HCT116 (cell line): ENCODE measurements around the gene AUTS2. TPM values are rescaled to one million over a fixed set of nuclear protein-coding genes. Genes with fewer than 3 reads are reported as not detected.

Source experiments
- ATAC-seq: fragments of 200-7000 bp; cut with Tn5 transposase; 2 replicates; pipeline ENCODE4 v1.9.1; 2020; ENCODE audit warnings: mild to moderate bottlenecking, moderate library complexity
- BruUV-seq: library from RNA; stranded (reverse); fragments of 400-500 nt; replicated peaks from 2 replicates; lab custom pipeline; 2021; lab: Mats Ljungman, UMichigan
- CTCF ChIA-PET: fragments of 300-600 bp; sonication (Branson Sonifier 250); formaldehyde crosslinking; loops from one replicate; lab custom pipeline; 2021; ENCODE audit warnings: antibody characterized with exemption; lab: Charles Lee
- POLR2A ChIA-PET: fragments of 300-600, 350-600 bp; sonication (Branson Sonifier 250); formaldehyde crosslinking; loops from one replicate; lab custom pipeline; 2021; ENCODE audit warnings: antibody characterized with exemption; lab: Charles Lee
- RAD21 ChIA-PET, 2 experiments: fragments of 300-600 bp; sonication (Branson Sonifier 250); formaldehyde crosslinking; loops; one replicate each; lab custom pipeline; 2023; ENCODE audit warnings: low total read pairs in 2 of 2; ENCODE audit not compliant: uncharacterized antibody in 2 of 2, unreplicated experiment in 2 of 2, low non-redundant PET in 1 of 2; lab: Charles Lee
- DNase-seq: peaks from one replicate; pipeline ENCODE4 v3.0.0-alpha.2; 2010; ENCODE audit warnings: low read depth, low spot score
- H2AFZ ChIP-seq: fragments of 200-600 bp; shearing (Covaris generic), sonication (generic); 2 replicates; pipeline ENCODE4 v1.6.1; 2017; ENCODE audit warnings: low read depth, mixed run types, mixed read lengths, antibody characterized with exemption, low read length; ENCODE audit not compliant: poor library complexity, severe bottlenecking
- H3K27ac ChIP-seq: 2 replicates; pipeline ENCODE4 v1.5.1; 2012; ENCODE audit warnings: low read depth, low read length
- H3K27me3 ChIP-seq: fragments of 200-600 bp; sonication (generic); 2 replicates; pipeline ENCODE4 v1.6.1; 2016; ENCODE audit warnings: mixed run types, low read length, mixed read lengths; ENCODE audit not compliant: insufficient read depth
- H3K36me3 ChIP-seq, 2 experiments: fragments of 200-500 bp in 1 of 2; fragments of 200-600 bp in 1 of 2; sonication (Bioruptor generic) in 1 of 2; sonication (generic) in 1 of 2; 2 replicates each; pipeline versions ENCODE4 v1.5.1 to v1.6.1; 2014 to 2016; ENCODE audit warnings: low read length in 2 of 2, inconsistent platforms in 1 of 2, mixed read lengths in 1 of 2, mixed run types in 1 of 2; ENCODE audit not compliant: insufficient read depth in 2 of 2, control insufficient read depth in 1 of 2
- H3K4me1 ChIP-seq, 2 experiments: fragments of 200-600 bp in 1 of 2; sonication (generic) in 1 of 2; 2 replicates each; pipeline versions ENCODE4 v1.5.1 to v1.6.1; 2012 to 2017; ENCODE audit warnings: low read length in 2 of 2, inconsistent platforms in 1 of 2, mild to moderate bottlenecking in 1 of 2, mixed read lengths in 1 of 2, mixed run types in 1 of 2, moderate library complexity in 1 of 2; ENCODE audit not compliant: insufficient read depth in 2 of 2, control insufficient read depth in 1 of 2
- H3K4me2 ChIP-seq: fragments of 200-600 bp; sonication (generic); 2 replicates; pipeline ENCODE4 v1.6.1; 2017; ENCODE audit warnings: mixed run types, low read length, mixed read lengths
- H3K4me3 ChIP-seq, 2 experiments: fragments of 200-600 bp in 1 of 2; sonication (generic) in 1 of 2; replicated peaks in 1 of 2; 2 replicates each; pipeline ENCODE4 v1.5.1; 2011 to 2016; ENCODE audit warnings: low read length in 2 of 2, control low read depth in 1 of 2, low read depth in 1 of 2, mild to moderate bottlenecking in 1 of 2, mixed read lengths in 1 of 2, mixed run types in 1 of 2
- H3K79me2 ChIP-seq: fragments of 200-600 bp; sonication (generic); 2 replicates; pipeline ENCODE4 v1.6.1; 2017; ENCODE audit warnings: mild to moderate bottlenecking, mixed run types, low read length, moderate library complexity, mixed read lengths; ENCODE audit not compliant: insufficient read depth
- H3K9ac ChIP-seq: fragments of 200-600 bp; sonication (generic); 2 replicates; pipeline ENCODE4 v1.6.1; 2016; ENCODE audit warnings: low read length, mixed read lengths
- H3K9me2 ChIP-seq: fragments of 200-600 bp; sonication (generic), shearing (Covaris generic); 2 replicates; pipeline ENCODE4 v1.6.1; 2017; ENCODE audit warnings: mixed run types, mild to moderate bottlenecking, moderate library complexity; ENCODE audit not compliant: insufficient read depth
- H3K9me3 ChIP-seq, 2 experiments: fragments of 200-500 bp in 1 of 2; fragments of 200-600 bp in 1 of 2; sonication (Bioruptor generic) in 1 of 2; sonication (generic) in 1 of 2; 2 replicates each; pipeline ENCODE4 v1.6.1; 2014 to 2017; ENCODE audit warnings: low read length in 2 of 2, mixed read lengths in 2 of 2, inconsistent platforms in 1 of 2, low read depth in 1 of 2, mild to moderate bottlenecking in 1 of 2, mixed run types in 1 of 2, moderate library complexity in 1 of 2; ENCODE audit not compliant: control insufficient read depth in 1 of 2, insufficient read depth in 1 of 2
- H4K20me1 ChIP-seq: fragments of 200-600 bp; sonication (generic), shearing (Covaris generic); 2 replicates; pipeline ENCODE4 v1.6.1; 2017; ENCODE audit warnings: mixed run types, mild to moderate bottlenecking, moderate library complexity; ENCODE audit not compliant: insufficient read depth
- CBX3 ChIP-seq: IDR thresholded peaks from 2 replicates; pipeline ENCODE4 v1.6.1; 2012; ENCODE audit warnings: low read depth
- CTCF ChIP-seq, 3 experiments: fragments of 200-600 bp in 1 of 3; sonication (generic) in 1 of 3; IDR thresholded peaks in 2 of 3; conservative IDR thresholded peaks in 1 of 3; 2 replicates each; pipeline ENCODE4 v1.5.1; 2012 to 2017; ENCODE audit warnings: low read depth in 2 of 3, low read length in 2 of 3, antibody characterized with exemption in 1 of 3, borderline replicate concordance in 1 of 3, control low read depth in 1 of 3, mild to moderate bottlenecking in 1 of 3, mixed read lengths in 1 of 3, mixed run types in 1 of 3, moderate library complexity in 1 of 3; ENCODE audit not compliant: insufficient read depth in 1 of 3
- ELF1 ChIP-seq: IDR thresholded peaks from 2 replicates; pipeline ENCODE4 v1.6.1; 2012; ENCODE audit warnings: low read depth, borderline replicate concordance
- EZH2phosphoT487 ChIP-seq: fragments of 200-600 bp; IDR thresholded peaks from 2 replicates; pipeline ENCODE4 v1.6.1; 2018; ENCODE audit warnings: antibody characterized with exemption, borderline replicate concordance
- RAD21 ChIP-seq: IDR thresholded peaks from 2 replicates; pipeline ENCODE4 v1.6.1; 2012; ENCODE audit warnings: low read depth, mild to moderate bottlenecking
- REST ChIP-seq: IDR thresholded peaks from 2 replicates; pipeline ENCODE4 v1.6.1; 2012; ENCODE audit warnings: low read depth
- SIN3A ChIP-seq: IDR thresholded peaks from 2 replicates; pipeline ENCODE4 v1.6.1; 2012; ENCODE audit warnings: low read depth
- SRF ChIP-seq: IDR thresholded peaks from 2 replicates; pipeline ENCODE4 v1.6.1; 2012; ENCODE audit warnings: low read depth
- TCF7L2 ChIP-seq: IDR thresholded peaks from 2 replicates; pipeline ENCODE4 v1.7.0; 2011; ENCODE audit warnings: borderline replicate concordance, inconsistent platforms; ENCODE audit not compliant: insufficient read depth, insufficient read length; ENCODE audit errors: extremely low read depth
- ZBTB33 ChIP-seq: IDR thresholded peaks from 2 replicates; pipeline ENCODE4 v1.6.1; 2011; ENCODE audit warnings: mild to moderate bottlenecking, low read length, moderate library complexity; ENCODE audit not compliant: insufficient replicate concordance; ENCODE audit errors: extremely low read depth
- intact Hi-C: fragments of 100-400 bp; cut with micrococcal nuclease; formaldehyde crosslinking; loops from 2 replicates; pipeline ENCODE4 v1.10.0; 2022
- total RNA-seq: library from RNA; stranded (reverse); gene quantifications from one replicate; pipeline ENCODE4 v1.2.1, GENCODE V29; 2021; ENCODE audit not compliant: unreplicated experiment

AUTS2 gene
- total RNA-seq, 1 experiment from 2014 or later: 0.93 TPM

- TF ChIP-seq SIN3A (no peak), REST (no peak), ELF1 (no peak)
Measured at GRCh38 chr7:69791739-69792138, 193.5 kb downstream of the AUTS2 start (continued).

- Histone ChIP-seq H4K20me1 (no peaks in the 10 kb centered on the region), H3K79me2 (no peaks in the 10 kb centered on the region), H2AFZ (no peak overlapping the region), H3K4me1 (no peaks in the 10 kb centered on the region), H3K9me3 (peaks cover 0 to 22% of the 10 kb centered on the region in 2 experiments; a peak in 2 of 4 replicates), H3K36me3 (no peaks in the 10 kb centered on the region), H3K9me2 (no peaks in the 10 kb centered on the region), H3K27me3 (no peaks in the 10 kb centered on the region), H3K4me3 (no peak overlapping the region), H3K9ac (no peak overlapping the region), H3K4me2 (no peak overlapping the region), H3K27ac (no peak overlapping the region)
- POLR2A ChIA-PET: no interaction called here
- DNase-seq (no peak), ATAC-seq (no peak)
- BruUV-seq: no TSS peak
- TF ChIP-seq CBX3 (no peak), ZBTB33 (no peak), CTCF (IDR thresholded peaks at IDR 0.05 in 2 of 3, conservative IDR thresholded peaks at IDR 0.05 in 1 of 3; ENCODE audit: borderline replicate concordance in 1 of 3, insufficient read depth in 1 of 3, low read depth in 2 of 3, low read length in 2 of 3) (no peak), TCF7L2 (no peak), EZH2phosphoT487 (no peak), RAD21 (no peak), SRF (no peak)
- CTCF ChIA-PET: no interaction called here
- intact Hi-C loops: no loop called here
- RAD21 ChIA-PET: no interaction called here
Measured at GRCh38 chr7:69795932-69796331, 197.7 kb downstream of the AUTS2 start.
